H1 (cell line): ENCODE results near the gene CAMK2G. TPM values are rescaled to one million over a fixed set of nuclear protein-coding genes. Genes with fewer than 3 reads are reported as not detected.

Experiments
- CTCF ChIA-PET: fragments of 300-600 bp; sonication (Branson Sonifier 250); formaldehyde crosslinking; loops from one replicate; lab custom pipeline; 2021; ENCODE audit not compliant: partially characterized antibody; lab: Charles Lee
- POLR2A ChIA-PET: fragments of 300-600 bp; sonication (Branson Sonifier 250); formaldehyde crosslinking; loops from one replicate; lab custom pipeline; 2021; ENCODE audit warnings: inconsistent platforms; ENCODE audit not compliant: partially characterized antibody; lab: Charles Lee
- DNase-seq, 2 experiments: peaks; one replicate each; pipeline versions ENCODE4 v3.0.0 to v3.0.0-alpha.2; 2010 to 2022; ENCODE audit warnings: low spot score in 2 of 2, low read depth in 1 of 2, mixed read lengths in 1 of 2
- FAIRE-seq: peaks from 2 replicates; lab custom pipeline; 2011; peaks lifted over from hg19 to GRCh38; lab: Jason Lieb, UNC
- H2AFZ ChIP-seq: 2 replicates; pipeline ENCODE4 v1.8.1; 2012; ENCODE audit warnings: low read length, inconsistent platforms
- H2AK5ac ChIP-seq: 2 replicates; pipeline ENCODE4 v1.6.1; 2013; ENCODE audit warnings: low read depth, low read length
- H2BK120ac ChIP-seq: replicated peaks from 2 replicates; pipeline ENCODE3; 2013; ENCODE audit warnings: low read depth, low read length, inconsistent platforms
- H2BK12ac ChIP-seq: 2 replicates; pipeline ENCODE4 v1.6.1; 2013; ENCODE audit warnings: low read depth, low read length
- H2BK15ac ChIP-seq: 2 replicates; pipeline ENCODE4 v1.6.1; 2013; ENCODE audit warnings: low read length
- H2BK20ac ChIP-seq: 2 replicates; pipeline ENCODE4 v1.6.1; 2013; ENCODE audit warnings: low read length
- H2BK5ac ChIP-seq: 2 replicates; pipeline ENCODE4 v1.6.1; 2013; ENCODE audit warnings: low read depth, low read length
- H3K14ac ChIP-seq: 2 replicates; pipeline ENCODE4 v1.6.1; 2013; ENCODE audit warnings: inconsistent platforms; ENCODE audit not compliant: insufficient read length
- H3K18ac ChIP-seq: 2 replicates; pipeline ENCODE4 v1.6.1; 2013; ENCODE audit warnings: low read length; ENCODE audit errors: extremely low read depth
- H3K23ac ChIP-seq: 2 replicates; pipeline ENCODE4 v1.6.1; 2013; ENCODE audit warnings: inconsistent platforms; ENCODE audit not compliant: insufficient read length
- H3K23me2 ChIP-seq: 2 replicates; pipeline ENCODE4 v1.6.1; 2013; ENCODE audit warnings: low read depth, low read length
- H3K27ac ChIP-seq: 2 replicates; pipeline ENCODE4 v1.6.1; 2011; ENCODE audit warnings: low read depth, low read length, inconsistent platforms
- H3K27me3 ChIP-seq, 4 experiments: replicated peaks in 1 of 4; 1 replicate in 1 of 4; 2 replicates in 3 of 4; pipeline versions ENCODE4 v1.6.1 to v1.8.1; 2011 to 2013; ENCODE audit warnings: low read length in 3 of 4, mild to moderate bottlenecking in 3 of 4, inconsistent platforms in 2 of 4, mixed read lengths in 2 of 4, moderate library complexity in 1 of 4; ENCODE audit not compliant: control insufficient read depth in 3 of 4, insufficient read depth in 3 of 4; ENCODE audit errors: extremely low read depth in 1 of 4
- H3K36me3 ChIP-seq, 4 experiments: 2 replicates each; pipeline versions ENCODE4 v1.6.1 to v1.8.1; 2011 to 2013; ENCODE audit warnings: mild to moderate bottlenecking in 4 of 4, low read length in 3 of 4, moderate library complexity in 2 of 4, control low read depth in 1 of 4, inconsistent platforms in 1 of 4; ENCODE audit not compliant: insufficient read depth in 4 of 4, control insufficient read depth in 2 of 4
- H3K4ac ChIP-seq: replicated peaks from 2 replicates; pipeline ENCODE3; 2013; ENCODE audit warnings: low read length, low read depth, mixed read lengths, inconsistent platforms; ENCODE audit not compliant: insufficient read length
- H3K4me1 ChIP-seq, 4 experiments: replicated peaks in 1 of 4; 1 replicate in 1 of 4; 2 replicates in 3 of 4; pipeline versions ENCODE4 v1.6.1 to v1.8.1; 2011 to 2013; ENCODE audit warnings: low read length in 3 of 4, inconsistent platforms in 2 of 4, mixed read lengths in 1 of 4; ENCODE audit not compliant: insufficient read depth in 4 of 4, control insufficient read depth in 3 of 4
- H3K4me2 ChIP-seq, 2 experiments: 2 replicates each; pipeline versions ENCODE4 v1.6.1 to v1.8.1; 2011 to 2013; ENCODE audit warnings: low read depth in 2 of 2, low read length in 2 of 2, control low read depth in 1 of 2, inconsistent platforms in 1 of 2, mild to moderate bottlenecking in 1 of 2; ENCODE audit not compliant: insufficient read depth in 1 of 2
- H3K4me3 ChIP-seq, 4 experiments: fragments of 200-600, 300-600 bp in 1 of 4; sonication (generic), shearing (Covaris generic), sonication (Bioruptor Twin) in 1 of 4; 2 replicates each; pipeline versions ENCODE4 v1.5.1 to v1.8.1; 2011 to 2016; ENCODE audit warnings: low read length in 4 of 4, low read depth in 3 of 4, control low read depth in 2 of 4, inconsistent platforms in 2 of 4, mild to moderate bottlenecking in 2 of 4, mixed read lengths in 1 of 4, moderate library complexity in 1 of 4; ENCODE audit not compliant: insufficient read depth in 2 of 4; ENCODE audit errors: extremely low read depth in 1 of 4
- H3K56ac ChIP-seq: replicated peaks from 2 replicates; pipeline ENCODE3; 2013; ENCODE audit warnings: low read depth, mild to moderate bottlenecking, mixed read lengths, low read length, inconsistent platforms; ENCODE audit not compliant: insufficient read length
- H3K79me1 ChIP-seq: 2 replicates; pipeline ENCODE4 v1.6.1; 2013; ENCODE audit warnings: low read depth, low read length, control low read depth
- H3K79me2 ChIP-seq, 2 experiments: 2 replicates each; pipeline versions ENCODE4 v1.6.1 to v1.8.1; 2012 to 2013; ENCODE audit warnings: low read length in 2 of 2, mild to moderate bottlenecking in 2 of 2, inconsistent platforms in 1 of 2; ENCODE audit not compliant: insufficient read depth in 2 of 2, control insufficient read depth in 1 of 2
- H3K9ac ChIP-seq, 4 experiments: replicated peaks in 1 of 4; 1 replicate in 1 of 4; 2 replicates in 3 of 4; pipeline versions ENCODE4 v1.6.1 to v1.8.1; 2011 to 2013; ENCODE audit warnings: low read depth in 3 of 4, low read length in 3 of 4, control low read depth in 2 of 4, mild to moderate bottlenecking in 2 of 4, moderate library complexity in 2 of 4, inconsistent platforms in 1 of 4; ENCODE audit errors: extremely low read depth in 1 of 4
- H3K9me3 ChIP-seq, 2 experiments: 2 replicates each; pipeline versions ENCODE4 v1.6.1 to v1.8.1; 2012 to 2013; ENCODE audit warnings: mild to moderate bottlenecking in 2 of 2, moderate library complexity in 2 of 2, control low read depth in 1 of 2, inconsistent platforms in 1 of 2, low read depth in 1 of 2, low read length in 1 of 2, mixed read lengths in 1 of 2; ENCODE audit not compliant: insufficient read depth in 2 of 2
- H4K20me1 ChIP-seq, 2 experiments: replicated peaks in 1 of 2; 2 replicates each; pipeline versions ENCODE3 to v1.8.1; 2011 to 2013; ENCODE audit warnings: inconsistent platforms in 2 of 2, low read length in 2 of 2, mild to moderate bottlenecking in 1 of 2; ENCODE audit not compliant: insufficient read depth in 2 of 2, control insufficient read depth in 1 of 2
- H4K5ac ChIP-seq: 2 replicates; pipeline ENCODE4 v1.6.1; 2013; ENCODE audit warnings: low read length, low read depth, mixed read lengths, inconsistent platforms; ENCODE audit not compliant: insufficient read length
- H4K8ac ChIP-seq: 2 replicates; pipeline ENCODE4 v1.8.0; 2013; ENCODE audit warnings: mild to moderate bottlenecking, moderate library complexity, low read length, inconsistent platforms; ENCODE audit not compliant: insufficient read depth; ENCODE audit errors: extremely low read depth
- H4K91ac ChIP-seq: replicated peaks from 2 replicates; pipeline ENCODE3; 2013; ENCODE audit warnings: low read length, mixed read lengths, inconsistent platforms; ENCODE audit not compliant: insufficient read length
- POLR2A ChIP-seq, 2 experiments: IDR thresholded peaks; 1 replicate in 1 of 2; 2 replicates in 1 of 2; pipeline ENCODE4 v1.6.1; 2011; ENCODE audit warnings: low read depth in 2 of 2, low read length in 2 of 2, mild to moderate bottlenecking in 2 of 2; ENCODE audit errors: control extremely low read depth in 1 of 2
- SP1 ChIP-seq: IDR thresholded peaks from 2 replicates; pipeline ENCODE4 v1.6.1; 2011; ENCODE audit warnings: low read depth, low read length
- WGBS, 2 experiments: shearing (Covaris generic) in 1 of 2; methylation state at CpG; one replicate each; pipeline versions ENCODE4 v1.1.6 to v1.1.7; 2013 to 2015; ENCODE audit warnings: low lambda C conversion rate in 2 of 2, mixed read lengths in 2 of 2, inconsistent platforms in 1 of 2, low coverage in 1 of 2, missing lambda C conversion rate in 1 of 2; ENCODE audit not compliant: insufficient replicate concordance in 2 of 2, insufficient coverage in 1 of 2, insufficient read length in 1 of 2; ENCODE audit errors: extremely low coverage in 1 of 2, missing lambda C conversion rate in 1 of 2; 5-methylcytosine and 5-hydroxymethylcytosine counted together
- polyA plus RNA-seq, 7 experiments: library from polyadenylated mRNA; depleted of rRNA in 3 of 7; stranded (reverse) in 5 of 7; unstranded in 2 of 7; fragments of >200 nt in 5 of 7; fragments of 200-250 nt in 2 of 7; gene quantifications; 1 replicate in 5 of 7; 2 replicates in 1 of 7; 4 replicates in 1 of 7; pipeline versions ENCODE4 v1.2.1 to v1.2.3, GENCODE V29; 2011 to 2013; ENCODE audit warnings: missing spikeins in 2 of 7, mixed read lengths in 2 of 7
- total RNA-seq: library from RNA; stranded (reverse); fragmentation: NEBNext Ultra II Directional; extraction: Animal tissue kit (Norgen Biotek cat#: 25700); gene quantifications from 2 replicates; pipeline ENCODE4 v1.2.1, GENCODE V29; 2021

The CAMK2G gene
- total and polyA plus RNA-seq, 2 of the 8 experiments (the other 6 are each of a cell fraction or from before 2014, with no cell fraction given) = 28.9 to 31.7 TPM

- 89% methylated on average over 19 of the region's 20 CpGs; no CpG with 5 or more reads in 1 of the 2 experiments for WGBS, 2 experiments
- H4K20me1 ChIP-seq = peaks cover 0 to 10% of the 10 kb centered on the region in 2 experiments
- H3K9me3 ChIP-seq = no peaks in the 10 kb centered on the region
- no peak overlapping the region for H3K4me2 ChIP-seq
- FAIRE-seq (no peak), DNase-seq (no peak)
- CTCF ChIA-PET = interaction anchor here (1.1 kb wide), 1 partner anchor 13 kb away, joined by 3 read pairs; no protein-coding TSS in a partner anchor
- no peak overlapping the region for H2BK120ac ChIP-seq
- no peak overlapping the region for H3K27ac ChIP-seq
- no peaks in the 10 kb centered on the region for H3K79me2 ChIP-seq
- no peak overlapping the region for H2BK20ac ChIP-seq
- POLR2A ChIA-PET = interaction anchor here (0.6 to 12.1 kb wide), 6 partner anchors 7 to 58 kb away, joined by 3 to 137 read pairs (median 3); partner anchors contain the start of gene NDST2
- no peak for TF ChIP-seq SP1
- TF ChIP-seq POLR2A (IDR thresholded peaks at IDR 0.05; ENCODE audit: control extremely low read depth in 1 of 2, low read depth in 2 of 2, low read length in 2 of 2) = peak in 1 of 2 experiments; percentile 9; a peak in 1 of 3 replicates
- H3K23me2 ChIP-seq = no peaks in the 10 kb centered on the region
- no peak overlapping the region for H3K4me3 ChIP-seq
- H3K4ac ChIP-seq = no peak overlapping the region
- H4K91ac ChIP-seq = no peak overlapping the region
- no peak overlapping the region for H2BK15ac ChIP-seq
- H4K5ac ChIP-seq = no peak overlapping the region
- no peak overlapping the region for H3K56ac ChIP-seq
- no peak overlapping the region for H3K23ac ChIP-seq
- H3K9ac ChIP-seq = no peak overlapping the region
- H3K18ac ChIP-seq = no peak overlapping the region
- H2BK12ac ChIP-seq = no peak overlapping the region
- H4K8ac ChIP-seq = no peak overlapping the region; the same call in 1 of the 2 replicates
- H2AK5ac ChIP-seq = no peak overlapping the region
- H3K27me3 ChIP-seq = no peaks in the 10 kb centered on the region
- H3K14ac ChIP-seq = no peak overlapping the region
- H3K36me3 ChIP-seq = peaks cover 2 to 27% (median 18%) of the 10 kb centered on the region in 4 experiments; a peak in 7 of 8 replicates
- H2BK5ac ChIP-seq = no peak overlapping the region
- no peaks in the 10 kb centered on the region for H3K4me1 ChIP-seq
- H3K79me1 ChIP-seq = no peaks in the 10 kb centered on the region
- no peak overlapping the region for H2AFZ ChIP-seq
Observed at GRCh38 chr10:73800560-73801252, 73.6 kb downstream of the CAMK2G start.
